ENCODE results near the gene MND1.
A peak's percentile ranks its signal among the peaks of the same experiment; 100 is the strongest.
"Not testable (repeated sequence)": the region's sequence is repeated elsewhere in the genome, so short reads cannot be mapped to it uniquely, and the experiment has no call there.

The MND1 gene

GRCh38 chr4:153403726-153404125, 59.2 kb downstream of the MND1 start:
- no peak for DNase-seq (ENCODE audit: low read depth, low spot score)

GRCh38 chr4:153407906-153408305, 63.4 kb downstream of the MND1 start:
- DNase-seq (ENCODE audit: low read depth, low spot score): no peak

GRCh38 chr4:153408932-153409331, 64.4 kb downstream of the MND1 start:
- no peak for DNase-seq (ENCODE audit: low read depth, low spot score)

- DNase-seq (ENCODE audit: low read depth, low spot score): no peak
These were observed 64.9 kb downstream of the MND1 start for GRCh38 chr4:153409412-153409811.

DNA sequence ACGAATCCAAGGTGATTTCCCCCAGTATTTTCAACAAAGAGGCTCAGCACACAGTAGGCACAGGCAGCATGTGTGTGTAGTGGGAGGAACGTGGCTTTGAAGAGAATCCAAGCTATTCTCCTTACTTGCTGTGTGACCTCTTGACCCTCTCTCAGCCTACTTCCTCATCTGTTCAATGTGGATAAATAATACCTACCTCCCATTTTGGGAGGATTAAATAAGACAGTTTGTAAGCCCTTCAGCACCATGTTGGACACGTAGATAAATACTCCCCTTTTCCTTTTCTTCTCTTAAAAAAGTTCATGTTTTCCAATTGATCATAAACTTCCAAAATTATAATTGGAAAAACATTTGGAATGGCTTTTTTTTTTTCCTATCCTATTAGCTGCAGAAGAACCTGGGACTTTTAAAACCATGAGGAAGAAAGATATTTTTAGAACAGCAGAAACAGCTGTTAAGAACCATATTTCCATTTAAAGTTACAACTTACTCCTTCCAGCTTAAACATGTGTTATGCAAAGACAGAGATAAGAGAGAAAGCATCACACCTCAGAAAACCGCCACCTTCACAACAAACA, 65.5 kb downstream of the MND1 start:
- DNase-seq (ENCODE audit: low read depth, low spot score): no peak

GRCh38 chr4:153413842-153414241, 69.4 kb downstream of the MND1 start:
- DNase-seq (ENCODE audit: low read depth, low spot score): no peak

DNA sequence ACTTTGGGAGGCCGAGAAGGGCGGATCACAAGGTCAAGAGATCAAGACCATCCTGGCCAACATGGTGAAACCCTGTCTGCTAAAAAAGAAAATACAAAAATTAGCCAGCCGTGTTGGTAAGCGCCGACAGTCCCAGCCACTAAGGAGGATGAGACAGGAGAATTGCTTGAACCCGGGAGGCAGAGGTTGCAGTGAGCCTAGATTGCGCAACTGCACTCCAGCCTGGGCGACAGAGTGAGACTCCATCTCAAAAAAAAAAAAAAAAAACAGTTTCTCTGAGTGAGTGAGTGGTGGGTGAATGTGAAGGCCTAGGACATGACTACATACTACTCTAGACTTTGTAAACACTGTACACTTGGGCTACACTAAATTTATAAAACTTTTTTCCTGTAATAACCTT, 72.0 kb downstream of the MND1 start:
- not testable (repeated sequence) for DNase-seq (ENCODE audit: low read depth, low spot score)

GRCh38 chr4:153418121-153418520, 73.6 kb downstream of the MND1 start:
- DNase-seq (ENCODE audit: low read depth, low spot score): no peak

GRCh38 chr4:153418558-153418957, 74.1 kb downstream of the MND1 start:
- peak; percentile 39 for DNase-seq (ENCODE audit: low read depth, low spot score)

- no peak for DNase-seq (ENCODE audit: low read depth, low spot score)
These were observed 74.5 kb downstream of the MND1 start for GRCh38 chr4:153419029-153419428.

DNA sequence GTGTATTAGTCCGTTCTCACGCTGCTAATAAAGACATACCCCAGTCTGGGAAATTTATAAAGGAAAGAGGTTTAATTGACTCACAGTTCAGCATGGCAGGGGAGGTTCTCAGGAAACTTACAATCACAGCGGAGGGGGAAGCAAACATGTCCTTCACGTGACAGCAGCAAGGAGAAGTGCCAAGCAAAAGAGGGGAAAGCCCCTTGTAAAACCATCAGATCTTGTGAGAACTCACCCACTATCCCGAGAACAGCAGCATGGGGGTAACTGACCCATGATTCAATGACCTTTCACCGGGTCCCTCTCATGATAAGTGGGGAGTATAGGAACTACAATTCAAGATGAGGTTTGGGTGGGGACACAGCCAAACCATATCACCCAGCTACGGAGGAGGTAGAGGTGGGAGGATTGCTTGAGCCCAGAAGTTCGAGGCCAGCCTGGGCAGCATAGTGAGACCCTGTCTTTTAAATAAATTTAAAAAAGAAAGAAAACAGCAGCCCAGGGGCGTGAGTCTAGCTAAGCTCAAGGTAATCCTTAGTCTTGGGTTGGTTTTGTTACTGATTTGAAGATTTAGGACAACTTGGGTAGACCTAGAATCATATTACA, 75.3 kb downstream of the MND1 start:
- no peak for DNase-seq (ENCODE audit: low read depth, low spot score)

GRCh38 chr4:153420361-153420760, 75.9 kb downstream of the MND1 start:
- no peak for DNase-seq (ENCODE audit: low read depth, low spot score)

DNA sequence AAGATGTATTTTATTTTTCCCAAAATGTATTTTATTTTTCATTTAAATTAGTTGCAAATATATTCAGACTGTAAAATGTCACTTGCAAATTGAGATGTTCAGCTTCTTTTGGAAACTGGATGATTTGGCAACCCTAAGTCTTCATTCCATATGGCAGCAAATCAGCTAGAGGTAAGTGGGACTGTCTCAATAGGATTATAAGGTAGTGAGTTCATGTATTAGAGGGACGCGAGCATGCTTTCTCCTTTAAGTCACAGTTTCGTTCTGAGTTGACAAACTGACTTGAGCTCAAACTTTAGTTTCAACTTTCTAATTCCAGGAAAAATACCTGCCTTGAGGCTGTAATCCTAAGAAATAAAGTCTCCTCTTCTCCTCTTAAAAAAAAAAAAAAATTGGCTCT, 77.5 kb downstream of the MND1 start:
- no peak for DNase-seq (ENCODE audit: low read depth, low spot score)

DNA sequence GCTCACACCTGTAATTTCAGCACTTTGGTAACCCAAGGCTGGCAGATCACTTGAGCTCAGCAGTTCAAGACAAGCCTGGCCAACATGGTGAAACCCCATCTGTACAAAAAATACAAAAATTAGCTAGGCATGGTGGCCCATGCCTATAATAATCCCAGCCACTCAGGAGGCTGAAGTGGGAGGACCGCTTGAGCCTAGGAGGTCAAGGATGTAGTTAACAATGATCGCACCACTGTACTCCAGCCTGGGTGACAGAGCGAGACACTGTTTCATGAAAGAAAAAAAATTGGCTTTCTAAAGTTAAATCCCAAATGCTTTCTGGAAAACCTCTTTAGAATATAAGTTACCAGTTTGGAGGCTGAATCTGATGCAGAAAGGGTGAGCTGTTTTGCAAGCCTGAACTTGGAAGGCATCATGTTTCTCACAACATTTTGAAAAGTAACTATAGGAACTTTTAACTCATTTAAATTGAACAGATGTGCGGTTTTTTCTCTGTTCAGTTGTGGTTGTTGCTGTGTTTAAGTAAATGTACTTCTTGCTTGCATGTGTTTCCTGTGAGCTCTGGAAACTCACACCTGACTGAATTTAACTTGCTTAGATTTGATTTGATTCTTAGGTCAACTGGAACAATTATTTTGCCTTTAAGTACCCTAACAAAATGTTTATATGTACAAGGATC, 81.9 kb downstream of the MND1 start:
- DNase-seq (ENCODE audit: low read depth, low spot score): no peak

- DNase-seq (ENCODE audit: low read depth, low spot score): no peak
These were observed 83.0 kb downstream of the MND1 start for GRCh38 chr4:153427363-153428071.

- no peak for DNase-seq (ENCODE audit: low read depth, low spot score)
These were observed 84.5 kb downstream of the MND1 start for GRCh38 chr4:153428941-153429475.

- DNase-seq (ENCODE audit: low read depth, low spot score): peak; percentile 83
These were observed 88.7 kb downstream of the MND1 start for GRCh38 chr4:153432965-153433753.

DNA sequence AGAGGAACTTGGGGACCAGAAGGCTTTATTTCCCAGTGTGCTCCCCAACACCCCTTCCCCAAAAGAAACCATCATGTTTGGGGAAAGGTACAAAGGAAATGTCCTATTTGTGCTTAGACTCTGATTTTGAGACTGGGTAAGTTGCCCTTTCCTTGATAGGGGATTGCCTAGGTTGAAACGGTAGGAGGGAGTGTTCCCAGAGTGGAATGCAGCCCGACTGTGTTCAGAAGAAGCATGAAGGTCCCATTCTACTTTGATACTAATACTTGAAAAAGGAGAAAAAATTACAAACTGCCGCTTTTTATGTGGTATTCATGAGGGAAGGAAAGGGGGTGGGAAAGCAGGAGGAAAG, 89.2 kb downstream of the MND1 start:
- no peak for DNase-seq (ENCODE audit: low read depth, low spot score)

DNA sequence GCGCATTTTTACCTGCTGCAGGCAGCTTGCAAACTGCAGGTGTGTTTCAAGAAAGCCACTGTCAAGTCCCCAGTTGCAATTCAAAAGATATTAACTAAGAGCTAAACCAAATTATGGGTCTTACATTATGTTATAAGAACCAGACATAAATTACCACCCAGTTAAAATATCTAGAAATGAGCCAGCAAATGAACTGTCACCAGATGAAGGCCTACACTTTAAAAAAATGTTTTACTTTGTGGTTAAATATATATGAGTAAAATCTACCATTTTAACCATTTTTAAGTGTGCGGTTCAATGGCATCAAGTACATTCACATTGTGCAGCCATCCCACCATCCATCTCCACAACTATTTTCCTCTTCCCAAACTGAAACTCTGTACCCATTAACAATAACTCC, 89.7 kb downstream of the MND1 start:
- no peak for DNase-seq (ENCODE audit: low read depth, low spot score)

DNA sequence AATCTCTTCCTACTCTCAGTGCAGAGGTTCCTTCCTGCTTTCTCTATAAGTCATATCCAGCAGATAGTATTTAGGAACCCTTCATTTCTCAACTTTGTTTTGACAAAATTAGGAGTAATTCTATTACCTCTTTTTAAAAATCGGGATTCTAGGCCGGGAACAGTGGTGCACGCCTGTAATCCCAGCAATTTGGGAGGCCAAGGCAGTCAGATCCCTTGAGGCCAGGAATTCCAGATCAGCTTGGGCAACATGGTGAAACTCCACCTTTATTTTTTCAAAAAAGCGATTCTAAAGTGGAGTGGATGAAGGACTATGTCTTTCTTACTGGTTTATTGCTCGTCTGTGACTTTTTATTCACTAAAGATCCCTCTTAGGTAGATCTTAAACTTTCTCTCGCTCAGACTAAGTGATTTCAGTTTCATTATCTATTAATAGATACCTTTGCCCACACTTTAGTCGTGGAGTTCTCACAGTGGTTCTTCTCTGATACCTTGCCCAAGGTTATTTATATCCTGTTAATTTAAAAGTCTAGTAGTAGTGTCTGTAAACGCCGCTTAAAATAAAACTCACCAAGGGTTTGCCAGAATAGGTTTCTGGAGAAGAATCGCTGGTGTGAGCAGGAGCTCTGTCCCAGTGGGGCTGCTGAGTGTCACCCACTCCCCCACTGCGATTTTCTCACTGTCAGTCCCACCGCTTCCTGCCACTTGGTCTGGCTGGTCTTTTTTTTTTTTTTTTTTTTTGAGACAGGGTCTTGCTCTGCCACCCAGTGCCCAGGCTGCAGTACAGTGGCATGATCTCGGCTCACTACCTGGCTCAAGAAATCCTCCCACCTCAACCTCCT, 94.6 kb downstream of the MND1 start:
- no peak for DNase-seq (ENCODE audit: low read depth, low spot score)

DNA sequence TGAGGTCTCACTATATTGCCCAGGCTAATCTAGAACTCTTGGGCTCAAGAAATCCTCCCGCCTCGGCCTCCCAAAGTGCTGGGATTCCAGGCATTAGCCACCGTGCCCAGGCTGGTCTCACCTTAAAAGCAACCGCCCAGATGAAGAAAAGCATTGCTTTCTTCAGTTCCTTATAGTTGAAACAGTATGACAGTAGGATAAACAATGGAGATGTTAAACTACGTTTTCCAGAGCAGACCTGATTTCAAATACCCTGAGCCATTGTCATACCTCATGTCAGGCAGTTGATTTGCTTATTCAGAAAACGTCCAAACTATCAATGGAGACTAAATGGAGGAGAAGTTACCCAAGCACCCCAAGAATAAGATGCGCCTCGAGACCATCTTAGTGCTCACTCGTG, 95.3 kb downstream of the MND1 start:
- DNase-seq (ENCODE audit: low read depth, low spot score): no peak

All from ELF-1 (cell line).